Panc1 (cell line): ENCODE data around the gene MRPS34. TPM values are rescaled to one million over a fixed set of nuclear protein-coding genes. Genes with fewer than 3 reads are reported as not detected.

Source experiments
- ATAC-seq: fragments of 200-7000 bp; cut with Tn5 transposase; 2 replicates; pipeline ENCODE4 v1.9.1; 2020; ENCODE audit warnings: mild to moderate bottlenecking, moderate library complexity
- BruUV-seq: library from RNA; stranded (reverse); fragments of 400-500 nt; replicated peaks from 2 replicates; lab custom pipeline; 2021; lab: Mats Ljungman, UMichigan
- CTCF ChIA-PET: fragments of 300-600 bp; sonication (Branson Sonifier 250); formaldehyde crosslinking; loops from one replicate; lab custom pipeline; 2022; ENCODE audit warnings: antibody characterized with exemption; lab: Charles Lee
- POLR2A ChIA-PET: fragments of 300-600 bp; sonication (Branson Sonifier 250); formaldehyde crosslinking; loops from one replicate; lab custom pipeline; 2022; ENCODE audit warnings: antibody characterized with exemption; lab: Charles Lee
- DNase-seq: peaks from one replicate; pipeline ENCODE4 v3.0.0-alpha.2; 2010; ENCODE audit warnings: low read depth, low spot score
- H3K27ac ChIP-seq: 2 replicates; pipeline ENCODE4 v1.5.1; 2011; ENCODE audit warnings: mild to moderate bottlenecking, low read length, inconsistent platforms
- H3K27me3 ChIP-seq: fragments of 200-500 bp; sonication (Bioruptor generic); 2 replicates; pipeline ENCODE4 v1.6.0; 2014; ENCODE audit warnings: low read length, inconsistent platforms; ENCODE audit not compliant: control insufficient read depth, insufficient read depth
- H3K36me3 ChIP-seq: fragments of 200-500 bp; sonication (Bioruptor generic); 2 replicates; pipeline ENCODE4 v1.5.1; 2014; ENCODE audit warnings: inconsistent platforms, mild to moderate bottlenecking, low read length, moderate library complexity; ENCODE audit not compliant: control insufficient read depth, insufficient read depth
- H3K4me1 ChIP-seq: 2 replicates; pipeline ENCODE4 v1.5.1; 2011; ENCODE audit warnings: inconsistent platforms, mild to moderate bottlenecking, low read length, moderate library complexity; ENCODE audit not compliant: control insufficient read depth, insufficient read depth
- H3K4me3 ChIP-seq, 2 experiments: 2 replicates each; pipeline ENCODE4 v1.5.1; 2011 to 2012; ENCODE audit warnings: low read depth in 2 of 2, low read length in 2 of 2, mild to moderate bottlenecking in 2 of 2, inconsistent platforms in 1 of 2, moderate library complexity in 1 of 2
- H3K9me3 ChIP-seq: fragments of 200-500 bp; sonication (Bioruptor generic); 2 replicates; pipeline ENCODE4 v1.5.1; 2014; ENCODE audit warnings: low read depth, mild to moderate bottlenecking, inconsistent platforms, low read length, moderate library complexity; ENCODE audit not compliant: control insufficient read depth, insufficient read depth
- POLR2AphosphoS5 ChIP-seq: IDR thresholded peaks from 2 replicates; pipeline ENCODE4 v1.6.1; 2012; ENCODE audit warnings: mild to moderate bottlenecking, low read depth, low read length, moderate library complexity
- SIN3A ChIP-seq: IDR thresholded peaks from 2 replicates; pipeline ENCODE4 v1.6.1; 2012; ENCODE audit warnings: low read depth, mild to moderate bottlenecking, low read length, moderate library complexity, borderline replicate concordance; ENCODE audit not compliant: insufficient read depth
- TCF7L2 ChIP-seq: IDR thresholded peaks from 2 replicates; pipeline ENCODE4 v1.6.1; 2011; ENCODE audit warnings: mild to moderate bottlenecking, low read depth, low read length, inconsistent platforms
- in situ Hi-C: cut with HindIII; loops from 2 replicates; pipeline ENCODE4 v1.10.0; 2016; ENCODE audit warnings: low sequenced_read_pairs, low pct_unique_long_range_greater_than_20kb
- intact Hi-C: fragments of 100-400 bp; cut with micrococcal nuclease; formaldehyde crosslinking; loops from one replicate; pipeline ENCODE4 v1.10.0; 2022; ENCODE audit not compliant: unreplicated experiment
- total RNA-seq: library from RNA; stranded (reverse); gene quantifications from one replicate; pipeline ENCODE4 v1.2.1, GENCODE V29; 2021; ENCODE audit not compliant: unreplicated experiment
- TF ChIP-seq, protein P1 (sequence below): fragments of 450-650 bp; IDR thresholded peaks from 2 replicates; pipeline ENCODE4 v1.5.1; 2017; ENCODE audit warnings: mild to moderate bottlenecking
- TF ChIP-seq, protein P2 (sequence below), 2 experiments: IDR thresholded peaks; 2 replicates each; pipeline ENCODE4 v1.6.1; 2011 to 2012; ENCODE audit warnings: low read depth in 2 of 2, control low read depth in 1 of 2, low read length in 1 of 2, mild to moderate bottlenecking in 1 of 2, moderate library complexity in 1 of 2; ENCODE audit not compliant: insufficient read depth in 1 of 2

The MRPS34 gene
- total RNA-seq, 1 experiment from 2014 or later = 187 TPM

DNA sequence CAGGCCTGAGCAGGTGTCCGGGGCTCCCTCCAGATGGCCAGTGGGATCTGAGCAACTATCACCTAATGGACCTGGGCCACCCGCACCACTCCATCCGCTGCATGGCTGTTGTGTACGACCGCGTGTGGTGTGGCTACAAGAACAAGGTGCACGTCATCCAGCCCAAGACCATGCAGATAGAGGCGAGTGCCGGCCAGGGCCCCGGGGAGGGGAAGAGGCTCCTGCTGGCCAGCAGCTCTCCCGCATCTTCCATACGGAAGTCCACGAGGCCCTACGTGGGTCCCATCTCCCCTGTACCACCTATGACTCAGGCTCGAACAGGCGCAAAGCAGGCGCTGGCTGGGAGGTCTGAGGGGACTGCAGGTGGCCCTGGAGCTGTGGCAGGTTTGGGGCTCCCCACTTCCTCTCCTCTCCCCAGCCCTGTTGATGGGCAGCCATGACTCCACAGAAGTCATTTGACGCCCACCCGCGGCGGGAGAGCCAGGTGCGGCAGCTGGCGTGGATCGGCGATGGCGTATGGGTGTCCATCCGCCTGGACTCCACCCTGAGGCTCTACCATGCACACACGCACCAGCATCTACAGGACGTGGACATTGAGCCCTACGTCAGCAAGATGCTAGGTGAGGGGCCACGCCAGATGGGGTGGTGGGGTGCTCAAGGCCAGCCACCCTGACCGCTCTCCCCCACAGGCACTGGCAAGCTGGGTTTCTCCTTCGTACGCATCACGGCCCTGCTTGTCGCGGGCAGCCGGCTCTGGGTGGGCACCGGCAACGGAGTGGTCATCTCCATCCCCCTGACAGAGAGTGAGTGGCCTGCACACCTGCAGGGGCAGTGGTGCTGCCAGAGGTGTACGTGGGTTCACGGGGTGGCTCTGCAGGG is 5.6 kb downstream of the MRPS34 start:
- peaks cover 14% of the 10 kb centered on the region for H3K4me1 ChIP-seq
- BruUV-seq = no TSS peak
- TF ChIP-seq TCF7L2 (no peak), SIN3A (no peak), POLR2AphosphoS5 (no peak)
- TF ChIP-seq, protein P1, sequence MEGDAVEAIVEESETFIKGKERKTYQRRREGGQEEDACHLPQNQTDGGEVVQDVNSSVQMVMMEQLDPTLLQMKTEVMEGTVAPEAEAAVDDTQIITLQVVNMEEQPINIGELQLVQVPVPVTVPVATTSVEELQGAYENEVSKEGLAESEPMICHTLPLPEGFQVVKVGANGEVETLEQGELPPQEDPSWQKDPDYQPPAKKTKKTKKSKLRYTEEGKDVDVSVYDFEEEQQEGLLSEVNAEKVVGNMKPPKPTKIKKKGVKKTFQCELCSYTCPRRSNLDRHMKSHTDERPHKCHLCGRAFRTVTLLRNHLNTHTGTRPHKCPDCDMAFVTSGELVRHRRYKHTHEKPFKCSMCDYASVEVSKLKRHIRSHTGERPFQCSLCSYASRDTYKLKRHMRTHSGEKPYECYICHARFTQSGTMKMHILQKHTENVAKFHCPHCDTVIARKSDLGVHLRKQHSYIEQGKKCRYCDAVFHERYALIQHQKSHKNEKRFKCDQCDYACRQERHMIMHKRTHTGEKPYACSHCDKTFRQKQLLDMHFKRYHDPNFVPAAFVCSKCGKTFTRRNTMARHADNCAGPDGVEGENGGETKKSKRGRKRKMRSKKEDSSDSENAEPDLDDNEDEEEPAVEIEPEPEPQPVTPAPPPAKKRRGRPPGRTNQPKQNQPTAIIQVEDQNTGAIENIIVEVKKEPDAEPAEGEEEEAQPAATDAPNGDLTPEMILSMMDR = no peak
- TF ChIP-seq, protein P2, sequence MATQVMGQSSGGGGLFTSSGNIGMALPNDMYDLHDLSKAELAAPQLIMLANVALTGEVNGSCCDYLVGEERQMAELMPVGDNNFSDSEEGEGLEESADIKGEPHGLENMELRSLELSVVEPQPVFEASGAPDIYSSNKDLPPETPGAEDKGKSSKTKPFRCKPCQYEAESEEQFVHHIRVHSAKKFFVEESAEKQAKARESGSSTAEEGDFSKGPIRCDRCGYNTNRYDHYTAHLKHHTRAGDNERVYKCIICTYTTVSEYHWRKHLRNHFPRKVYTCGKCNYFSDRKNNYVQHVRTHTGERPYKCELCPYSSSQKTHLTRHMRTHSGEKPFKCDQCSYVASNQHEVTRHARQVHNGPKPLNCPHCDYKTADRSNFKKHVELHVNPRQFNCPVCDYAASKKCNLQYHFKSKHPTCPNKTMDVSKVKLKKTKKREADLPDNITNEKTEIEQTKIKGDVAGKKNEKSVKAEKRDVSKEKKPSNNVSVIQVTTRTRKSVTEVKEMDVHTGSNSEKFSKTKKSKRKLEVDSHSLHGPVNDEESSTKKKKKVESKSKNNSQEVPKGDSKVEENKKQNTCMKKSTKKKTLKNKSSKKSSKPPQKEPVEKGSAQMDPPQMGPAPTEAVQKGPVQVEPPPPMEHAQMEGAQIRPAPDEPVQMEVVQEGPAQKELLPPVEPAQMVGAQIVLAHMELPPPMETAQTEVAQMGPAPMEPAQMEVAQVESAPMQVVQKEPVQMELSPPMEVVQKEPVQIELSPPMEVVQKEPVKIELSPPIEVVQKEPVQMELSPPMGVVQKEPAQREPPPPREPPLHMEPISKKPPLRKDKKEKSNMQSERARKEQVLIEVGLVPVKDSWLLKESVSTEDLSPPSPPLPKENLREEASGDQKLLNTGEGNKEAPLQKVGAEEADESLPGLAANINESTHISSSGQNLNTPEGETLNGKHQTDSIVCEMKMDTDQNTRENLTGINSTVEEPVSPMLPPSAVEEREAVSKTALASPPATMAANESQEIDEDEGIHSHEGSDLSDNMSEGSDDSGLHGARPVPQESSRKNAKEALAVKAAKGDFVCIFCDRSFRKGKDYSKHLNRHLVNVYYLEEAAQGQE (IDR thresholded peaks at IDR 0.05; ENCODE audit: insufficient read depth in 1 of 2, low read depth in 2 of 2, low read length in 1 of 2) = no peak
- no peaks in the 10 kb centered on the region for H3K9me3 ChIP-seq
- intact Hi-C loops (no loop called here), in situ Hi-C loops (no loop called here)
- no peak overlapping the region for H3K27ac ChIP-seq
- no peaks in the 10 kb centered on the region for H3K27me3 ChIP-seq
- no peak for DNase-seq
- no peaks in the 10 kb centered on the region; the same call in 1 of the 2 replicates for H3K36me3 ChIP-seq
- no peak for ATAC-seq
- H3K4me3 ChIP-seq = no peak overlapping the region
- POLR2A ChIA-PET = interaction anchor here (0.6 kb wide), 1 partner anchor 13 kb away, joined by 10 read pairs; no protein-coding TSS in a partner anchor
- CTCF ChIA-PET = no interaction called here

DNA sequence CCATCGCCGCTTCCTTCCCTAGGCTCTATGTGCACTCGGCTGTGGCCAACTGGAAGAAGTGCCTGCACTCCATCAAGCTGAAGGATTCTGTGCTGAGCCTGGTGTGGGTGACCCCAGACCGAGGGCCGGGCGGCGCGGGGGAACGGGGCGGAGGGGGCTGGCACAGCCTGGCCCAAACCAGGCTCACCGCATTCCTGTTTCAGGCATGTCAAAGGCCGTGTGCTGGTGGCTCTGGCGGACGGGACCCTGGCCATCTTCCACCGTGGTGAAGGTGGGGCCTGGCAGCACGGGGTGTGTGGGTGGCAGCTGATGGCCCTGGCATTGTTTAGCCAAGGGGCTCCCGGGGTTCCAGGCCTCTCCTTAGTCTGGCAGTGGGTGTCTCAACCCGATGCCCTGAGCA is 6.2 kb downstream of the MRPS34 start:
- CTCF ChIA-PET = no interaction called here
- in situ Hi-C loops = no loop called here

More for the DNA sequence above, 6.2 kb downstream of the MRPS34 start:
- Histone ChIP-seq H3K27ac (no peak overlapping the region), H3K4me1 (peaks cover 14% of the 10 kb centered on the region), H3K36me3 (no peaks in the 10 kb centered on the region; the same call in 1 of the 2 replicates), H3K27me3 (no peaks in the 10 kb centered on the region), H3K9me3 (no peaks in the 10 kb centered on the region), H3K4me3 (no peak overlapping the region)
- TF ChIP-seq, protein P2 (IDR thresholded peaks at IDR 0.05; ENCODE audit: insufficient read depth in 1 of 2, low read depth in 2 of 2, low read length in 1 of 2) = no peak
- TF ChIP-seq, protein P1 = no peak
- no peak for DNase-seq
- intact Hi-C loops = no loop called here
- ATAC-seq = no peak
- BruUV-seq = no TSS peak
- POLR2A ChIA-PET = no interaction called here
